AG04450 (cell line): Measurements from ENCODE around the gene VPS36. TPM values are rescaled to one million over a fixed set of nuclear protein-coding genes. Genes with fewer than 3 reads are reported as not detected.

Source experiments
- CTCF ChIA-PET: fragments of 300-600, 350-600 bp; formaldehyde crosslinking; extraction: SDS; loops from one replicate; lab custom pipeline; 2022; ENCODE audit warnings: antibody characterized with exemption, inconsistent platforms; lab: Charles Lee
- POLR2A ChIA-PET: fragments of 350-600 bp; formaldehyde crosslinking; extraction: SDS; loops from one replicate; lab custom pipeline; 2021; ENCODE audit warnings: antibody characterized with exemption, inconsistent platforms; lab: Yijun Ruan, JAX
- DNase-seq: peaks from one replicate; pipeline ENCODE4 v3.0.0-alpha.2; 2011; ENCODE audit warnings: low read depth, low spot score
- H3K27ac ChIP-seq: one replicate; pipeline ENCODE4 v1.5.1; 2012; ENCODE audit warnings: low read depth, low read length, control low read depth
- H3K27me3 ChIP-seq: one replicate; pipeline ENCODE4 v1.6.0; 2012; ENCODE audit warnings: low read length; ENCODE audit not compliant: control insufficient read depth, insufficient read depth
- H3K4me3 ChIP-seq: 2 replicates; pipeline ENCODE4 v1.5.1; 2011; ENCODE audit warnings: mild to moderate bottlenecking, low read depth, low read length, control low read depth
- H3K9me3 ChIP-seq: 2 replicates; pipeline ENCODE4 v1.5.1; 2012; ENCODE audit warnings: low read length; ENCODE audit not compliant: control insufficient read depth, insufficient read depth
- CTCF ChIP-seq: IDR thresholded peaks from 2 replicates; pipeline ENCODE4 v1.5.1; 2011; ENCODE audit warnings: low read depth, low read length, control low read depth, inconsistent platforms
- polyA plus RNA-seq: library from polyadenylated mRNA; depleted of rRNA; stranded (reverse); fragments of >200 nt; gene quantifications from 2 replicates; pipeline ENCODE4 v1.2.3, GENCODE V29; 2011; rRNA removed
- small RNA-seq: library from RNA; depleted of rRNA; stranded (forward); fragments of <200 nt; gene quantifications from one replicate; pipeline ENCODE3, GENCODE V24; 2012; ENCODE audit warnings: low read depth; ENCODE audit not compliant: insufficient read length

Gene VPS36
- polyA plus RNA-seq, 1 experiment: 24.2 TPM

- Histone ChIP-seq H3K27ac (no peak overlapping the region), H3K9me3 (no peaks in the 10 kb centered on the region), H3K4me3 (no peak overlapping the region), H3K27me3 (no peaks in the 10 kb centered on the region)
- CTCF ChIA-PET: interaction anchor here (0.5 to 1.7 kb wide), 2 partner anchors 14 to 84 kb away, joined by 3 to 10 read pairs; partner anchors contain the start of gene VPS36
- no peak for TF ChIP-seq CTCF
- POLR2A ChIA-PET: no interaction called here
- no peak for DNase-seq
Observed at GRCh38 chr13:52366291-52366690, 84.1 kb downstream of the VPS36 start.

Small RNA genes lying within 50 kb of the gene (small RNA-seq; reads per million reads assigned to genes)
- not detected for gene RNY4P24

Other genes starting within 250 kb of the VPS36 start
- 7.9 and 8.3 TPM in 2 replicates for gene THSD1, start 44.5 kb downstream of the VPS36 start, polyA plus RNA-seq
- 14.3 and 18.2 TPM in 2 replicates for gene CKAP2, start 4.8 kb upstream of the VPS36 start, polyA plus RNA-seq
- 9.7 and 11.6 TPM in 2 replicates for gene HNRNPA1L2, start 191.8 kb upstream of the VPS36 start, polyA plus RNA-seq
- gene SUGT1, start 202.2 kb upstream of the VPS36 start, polyA plus RNA-seq: 44.9 and 64.8 TPM in 2 replicates